SK-N-MC (cell line): ENCODE results near the gene OR10V1.

Experiments used
- EZH2 ChIP-seq: fragments of 200-600 bp; sonication (generic); IDR thresholded peaks from one replicate; pipeline ENCODE4 v1.6.1; 2017; ENCODE audit warnings: antibody characterized with exemption
- POLR2AphosphoS5 ChIP-seq: IDR thresholded peaks from 2 replicates; pipeline ENCODE4 v1.6.1; 2012; ENCODE audit warnings: mild to moderate bottlenecking, low read depth, low read length, borderline replicate concordance

- TF ChIP-seq POLR2AphosphoS5 (no peak), EZH2 (no peak)
Observed at GRCh38 chr11:59676205-59676604, 37.4 kb downstream of the OR10V1 start.
